RWPE1 (cell line): ENCODE results near the gene ATP8A2.

Experiments used
- CTCF ChIA-PET: fragments of 350-600 bp; sonication (Branson Sonifier 250); formaldehyde crosslinking; extraction: SDS; loops from one replicate; lab custom pipeline; 2021; lab: Yijun Ruan, JAX
- POLR2A ChIA-PET: fragments of 400-600 bp; formaldehyde crosslinking; extraction: SDS; loops from one replicate; lab custom pipeline; 2020; ENCODE audit warnings: antibody characterized with exemption; ENCODE audit not compliant: low non-redundant PET; lab: Yijun Ruan, JAX
- DNase-seq: peaks from one replicate; pipeline ENCODE4 v3.0.0; 2012; ENCODE audit warnings: low spot score
- H3K27ac ChIP-seq: fragments of 450-650 bp; 2 replicates; pipeline ENCODE4 v1.5.1; 2017
- CTCF ChIP-seq: fragments of 450-650 bp; conservative IDR thresholded peaks from 2 replicates; pipeline ENCODE4 v1.5.1; 2017; ENCODE audit warnings: low read depth, mild to moderate bottlenecking

ATP8A2 gene

DNA sequence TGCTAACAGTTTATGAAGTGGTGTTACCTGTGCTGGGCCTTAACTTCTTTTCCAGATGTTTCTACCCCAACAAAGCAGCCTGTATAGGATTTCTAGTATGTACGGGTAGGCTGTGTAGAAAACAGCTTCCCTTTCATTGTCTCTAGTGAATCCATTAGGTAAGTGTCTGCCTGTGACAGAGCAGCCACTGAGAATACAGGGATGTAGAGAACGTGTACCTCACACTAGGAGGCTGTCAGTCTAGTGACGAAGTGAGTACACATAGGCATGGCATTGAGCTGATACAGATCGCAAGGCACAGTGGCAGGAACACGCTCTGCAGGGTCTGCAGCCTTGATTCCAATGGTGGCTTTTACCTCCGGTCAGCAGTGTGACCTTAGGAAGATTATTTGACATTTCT lies 562.4 kb downstream of the ATP8A2 start:
- ChIA-PET POLR2A (no interaction called here), CTCF (interaction anchor here (1.2 kb wide), 1 partner anchor 16 kb away, joined by 3 read pairs; no protein-coding TSS in a partner anchor)
- no peak for TF ChIP-seq CTCF
- H3K27ac ChIP-seq = no peak overlapping the region
- no peak for DNase-seq

DNA sequence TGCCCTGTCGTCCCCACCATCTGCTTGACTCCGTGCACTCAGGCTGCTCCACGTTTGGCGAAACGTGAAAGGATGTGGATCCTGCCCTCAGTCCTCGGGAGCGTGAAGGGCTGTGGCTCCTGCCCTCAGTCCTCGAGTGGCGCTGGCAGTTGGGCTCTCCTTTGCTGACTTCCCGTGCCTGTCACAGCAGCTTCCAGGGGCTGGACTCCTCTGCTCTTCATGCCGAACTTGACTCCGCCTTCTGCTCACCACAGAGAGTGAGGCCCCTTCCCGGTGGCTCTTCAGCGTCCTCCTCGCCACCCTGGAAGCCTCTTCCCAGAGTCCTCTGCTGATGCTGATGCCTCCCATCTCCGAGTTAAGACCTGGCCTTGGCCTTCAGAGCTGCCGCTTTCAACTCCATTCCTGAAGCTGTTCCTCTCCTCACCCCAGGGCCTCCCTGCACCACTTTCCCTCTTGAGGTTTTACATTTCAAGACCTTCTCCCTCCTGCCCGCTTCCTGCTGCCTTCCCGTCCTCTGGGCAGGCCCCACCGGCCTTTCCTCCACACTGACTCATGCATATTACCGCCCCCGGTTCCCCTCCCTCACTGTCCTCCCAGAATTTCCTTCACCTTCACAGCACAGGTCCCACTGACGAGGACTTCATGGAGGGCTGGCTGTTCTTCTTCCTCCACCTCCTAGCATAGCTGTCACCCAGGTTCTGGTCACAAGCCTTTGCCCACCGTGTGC lies 568.4 kb downstream of the ATP8A2 start:
- H3K27ac ChIP-seq = no peak overlapping the region
- CTCF ChIA-PET = interaction anchor here (0.6 kb wide), 1 partner anchor 503 kb away, joined by 3 read pairs; no protein-coding TSS in a partner anchor
- no peak for DNase-seq
- POLR2A ChIA-PET = no interaction called here
- TF ChIP-seq CTCF = no peak

DNA sequence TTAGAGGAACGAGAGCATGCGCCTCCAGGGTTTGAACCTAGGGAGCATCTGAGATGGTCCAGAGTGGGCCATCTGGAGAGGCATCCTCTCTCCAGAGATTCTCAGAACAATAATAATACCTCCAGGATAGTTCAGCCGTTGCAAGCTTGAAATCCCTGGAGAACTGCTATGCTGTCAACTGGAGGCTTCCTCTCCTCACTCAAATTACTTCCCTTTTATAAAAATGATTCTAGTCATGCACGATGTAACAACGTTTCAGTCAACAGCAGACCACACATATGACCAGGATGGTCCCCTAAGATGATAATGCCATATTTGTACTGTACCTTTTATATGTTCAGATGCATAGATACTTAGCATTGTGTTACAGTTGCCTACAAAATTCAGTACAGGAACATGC lies 571.3 kb downstream of the ATP8A2 start:
- no peak for DNase-seq
- H3K27ac ChIP-seq = no peak overlapping the region
- TF ChIP-seq CTCF = no peak
- POLR2A ChIA-PET = no interaction called here
- CTCF ChIA-PET = no interaction called here

DNA sequence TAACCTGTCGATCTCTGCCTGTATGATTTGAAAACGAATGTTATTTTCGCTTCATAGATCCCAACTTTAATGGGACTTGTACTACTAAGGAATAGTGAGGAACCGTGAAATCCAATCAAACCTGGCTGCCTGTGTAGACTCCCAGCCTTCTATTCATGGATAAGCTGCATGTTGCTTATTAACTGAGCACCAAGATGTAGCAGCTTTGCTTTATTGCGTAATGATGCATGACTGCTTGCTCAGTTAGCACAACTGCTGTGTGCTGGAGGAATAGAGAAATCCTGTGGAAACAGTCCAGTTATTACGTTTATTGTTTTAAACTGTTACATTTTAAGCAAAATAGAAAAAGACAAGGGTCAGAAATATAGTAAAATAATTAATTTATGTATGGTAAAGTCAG lies 571.9 kb downstream of the ATP8A2 start:
- H3K27ac ChIP-seq = no peak overlapping the region
- CTCF ChIA-PET = no interaction called here
- no peak for TF ChIP-seq CTCF
- POLR2A ChIA-PET = no interaction called here
- no peak for DNase-seq

DNA sequence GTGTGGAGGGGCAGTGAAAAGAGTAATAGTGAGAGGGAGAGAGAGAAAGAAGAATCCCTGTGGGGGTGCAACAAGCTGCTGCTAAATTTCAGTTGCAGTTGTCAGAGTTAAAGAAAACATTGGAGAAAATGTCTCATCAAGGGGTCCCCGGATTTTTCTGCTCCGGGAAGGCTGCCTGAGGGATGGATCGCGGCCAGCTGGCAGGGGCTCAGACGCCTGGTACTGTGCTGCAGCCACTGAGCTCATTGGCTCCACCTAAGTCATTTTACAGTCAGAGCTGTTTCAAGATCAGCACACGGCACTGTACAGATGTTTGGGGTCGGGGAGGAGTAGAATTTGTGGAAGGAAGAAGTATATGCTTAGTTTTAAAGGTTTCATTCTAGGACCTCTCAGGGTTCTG lies 573.8 kb downstream of the ATP8A2 start:
- ChIA-PET POLR2A (no interaction called here), CTCF (no interaction called here)
- no peak for DNase-seq
- TF ChIP-seq CTCF = no peak
- no peak overlapping the region for H3K27ac ChIP-seq

DNA sequence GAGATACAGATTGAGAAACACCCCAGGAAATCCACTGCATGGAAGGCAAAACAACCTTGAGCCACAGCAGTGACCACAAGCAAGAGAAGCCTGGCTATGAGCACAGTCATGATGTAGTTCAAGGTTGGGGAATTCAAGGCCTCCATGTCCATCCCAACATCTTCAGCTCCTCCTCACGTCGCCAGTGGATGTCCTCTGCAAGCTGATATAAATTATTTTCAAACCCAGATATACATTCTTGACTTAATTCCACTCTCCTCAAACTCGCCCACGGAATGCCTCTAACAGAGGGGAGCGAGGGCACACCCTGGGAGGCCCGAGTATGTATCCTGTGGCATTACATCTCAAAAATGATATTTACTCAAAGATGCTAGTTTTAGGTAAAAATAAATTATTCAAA lies 574.5 kb downstream of the ATP8A2 start:
- TF ChIP-seq CTCF = no peak
- H3K27ac ChIP-seq = no peak overlapping the region
- CTCF ChIA-PET = no interaction called here
- DNase-seq = no peak
- POLR2A ChIA-PET = no interaction called here
